Peyer's patch (tissue), 4 donors: Measurements from ENCODE around the gene LYZL2.
"Not testable (repeated sequence)": the region's sequence is repeated elsewhere in the genome, so short reads cannot be mapped to it uniquely, and the experiment has no call there.

ENCODE experiments used
- CTCF ChIP-seq, 6 experiments: fragments of 450-650 bp in 4 of 6; fragments of 200-600 bp in 2 of 6; sonication (generic) in 1 of 6; IDR thresholded peaks; one replicate each; pipeline ENCODE4 v1.5.1; 2017 to 2019; ENCODE audit warnings: antibody characterized with exemption in 6 of 6, mild to moderate bottlenecking in 3 of 6, moderate library complexity in 1 of 6
- POLR2A ChIP-seq, 2 donors: fragments of 450-650 bp; IDR thresholded peaks; one replicate each; pipeline ENCODE4 v1.5.1; 2017; ENCODE audit warnings: antibody characterized with exemption in 2 of 2, mild to moderate bottlenecking in 2 of 2, moderate library complexity in 2 of 2

- TF ChIP-seq POLR2A, CTCF (IDR thresholded peaks at IDR 0.05): not testable (repeated sequence)
Measured at GRCh38 chr10:30663403-30663802, 33.9 kb upstream of the LYZL2 start.
